Measurements from ENCODE around the gene GIGYF1. TPM values are rescaled to one million over a fixed set of nuclear protein-coding genes. Genes with fewer than 3 reads are reported as not detected.

GIGYF1 gene
- total and polyA plus RNA-seq, 2 of the 13 experiments (the other 11 are each of a cell fraction or from before 2014, with no cell fraction given) = 7.6 to 16.1 TPM

DNA sequence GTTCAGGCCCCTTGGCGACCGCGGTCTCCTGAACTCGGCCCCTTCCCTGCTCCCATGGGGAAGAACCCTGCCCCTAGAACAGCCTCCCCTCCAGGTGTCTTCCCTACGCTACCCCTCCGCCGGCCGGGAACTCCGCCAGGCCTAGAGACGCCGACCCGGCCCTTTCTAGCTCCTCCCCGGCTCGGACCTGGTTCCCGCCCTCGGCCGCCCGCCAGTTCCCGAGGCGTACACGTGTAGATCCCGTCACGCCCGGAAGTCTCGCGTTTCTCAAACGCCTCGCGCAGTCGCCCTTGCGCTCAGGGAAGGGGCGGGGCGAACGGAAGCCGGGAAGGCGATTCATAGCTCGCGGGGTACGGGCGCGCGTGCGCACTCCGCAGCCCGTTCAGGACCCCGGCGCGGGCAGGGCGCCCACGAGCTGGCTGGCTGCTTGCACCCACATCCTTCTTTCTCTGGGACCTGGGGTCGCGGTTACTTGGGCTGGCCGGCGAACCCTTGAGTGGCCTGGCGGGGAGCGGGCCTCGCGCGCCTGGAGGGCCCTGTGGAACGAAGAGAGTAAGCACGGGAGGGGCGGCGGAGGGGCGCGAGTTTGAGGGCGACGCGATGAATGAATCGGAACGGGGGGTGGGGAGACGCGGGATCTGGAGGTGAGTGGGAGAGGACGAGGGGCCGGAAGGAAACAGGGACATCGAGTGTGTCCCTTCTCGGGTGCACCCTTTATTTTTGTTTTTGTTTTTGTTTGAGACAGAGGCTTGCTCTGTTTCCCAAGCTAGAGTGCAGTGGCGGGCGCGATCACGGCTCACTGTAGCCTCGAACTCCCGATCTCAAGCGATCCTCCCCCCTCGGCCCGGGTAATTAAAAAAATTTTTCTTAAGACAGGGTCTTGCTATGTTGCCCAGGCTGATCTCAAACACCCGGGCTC, 12.0 kb upstream of the GIGYF1 start, which contains the start of gene POP7 (continued):
- TF ChIP-seq, protein P1, sequence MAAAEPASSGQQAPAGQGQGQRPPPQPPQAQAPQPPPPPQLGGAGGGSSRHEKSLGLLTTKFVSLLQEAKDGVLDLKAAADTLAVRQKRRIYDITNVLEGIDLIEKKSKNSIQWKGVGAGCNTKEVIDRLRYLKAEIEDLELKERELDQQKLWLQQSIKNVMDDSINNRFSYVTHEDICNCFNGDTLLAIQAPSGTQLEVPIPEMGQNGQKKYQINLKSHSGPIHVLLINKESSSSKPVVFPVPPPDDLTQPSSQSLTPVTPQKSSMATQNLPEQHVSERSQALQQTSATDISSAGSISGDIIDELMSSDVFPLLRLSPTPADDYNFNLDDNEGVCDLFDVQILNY (CRISPR knock-in tag; conservative IDR thresholded peaks at IDR 0.05) = peak; percentile 95
- no peak for TF ChIP-seq ASH2L (IDR thresholded peaks at IDR 0.05; ENCODE audit: insufficient read length, low read depth, low read length)
- TF ChIP-seq, protein P2, sequence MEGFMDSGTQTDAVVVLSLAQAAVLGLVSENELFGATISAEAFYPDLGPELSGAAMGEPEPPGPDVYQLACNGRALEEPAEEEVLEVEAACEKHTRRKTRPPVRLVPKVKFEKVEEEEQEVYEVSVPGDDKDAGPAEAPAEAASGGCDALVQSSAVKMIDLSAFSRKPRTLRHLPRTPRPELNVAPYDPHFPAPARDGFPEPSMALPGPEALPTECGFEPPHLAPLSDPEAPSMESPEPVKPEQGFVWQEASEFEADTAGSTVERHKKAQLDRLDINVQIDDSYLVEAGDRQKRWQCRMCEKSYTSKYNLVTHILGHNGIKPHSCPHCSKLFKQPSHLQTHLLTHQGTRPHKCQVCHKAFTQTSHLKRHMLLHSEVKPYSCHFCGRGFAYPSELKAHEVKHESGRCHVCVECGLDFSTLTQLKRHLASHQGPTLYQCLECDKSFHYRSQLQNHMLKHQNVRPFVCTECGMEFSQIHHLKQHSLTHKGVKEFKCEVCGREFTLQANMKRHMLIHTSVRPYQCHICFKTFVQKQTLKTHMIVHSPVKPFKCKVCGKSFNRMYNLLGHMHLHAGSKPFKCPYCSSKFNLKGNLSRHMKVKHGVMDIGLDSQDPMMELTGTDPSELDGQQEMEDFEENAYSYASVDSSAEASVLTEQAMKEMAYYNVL (CRISPR knock-in tag; IDR thresholded peaks at IDR 0.05; ENCODE audit: borderline replicate concordance) = peak; percentile 31; the same call in 1 of the 2 replicates
- TF ChIP-seq MED1 (CRISPR knock-in tag; IDR thresholded peaks at IDR 0.05) = peak; percentile 57; the same call in 1 of the 2 replicates
- TF ChIP-seq, protein P3, sequence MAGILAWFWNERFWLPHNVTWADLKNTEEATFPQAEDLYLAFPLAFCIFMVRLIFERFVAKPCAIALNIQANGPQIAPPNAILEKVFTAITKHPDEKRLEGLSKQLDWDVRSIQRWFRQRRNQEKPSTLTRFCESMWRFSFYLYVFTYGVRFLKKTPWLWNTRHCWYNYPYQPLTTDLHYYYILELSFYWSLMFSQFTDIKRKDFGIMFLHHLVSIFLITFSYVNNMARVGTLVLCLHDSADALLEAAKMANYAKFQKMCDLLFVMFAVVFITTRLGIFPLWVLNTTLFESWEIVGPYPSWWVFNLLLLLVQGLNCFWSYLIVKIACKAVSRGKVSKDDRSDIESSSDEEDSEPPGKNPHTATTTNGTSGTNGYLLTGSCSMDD (CRISPR knock-in tag; IDR thresholded peaks at IDR 0.05) = no peak
- TF ChIP-seq, protein P4, sequence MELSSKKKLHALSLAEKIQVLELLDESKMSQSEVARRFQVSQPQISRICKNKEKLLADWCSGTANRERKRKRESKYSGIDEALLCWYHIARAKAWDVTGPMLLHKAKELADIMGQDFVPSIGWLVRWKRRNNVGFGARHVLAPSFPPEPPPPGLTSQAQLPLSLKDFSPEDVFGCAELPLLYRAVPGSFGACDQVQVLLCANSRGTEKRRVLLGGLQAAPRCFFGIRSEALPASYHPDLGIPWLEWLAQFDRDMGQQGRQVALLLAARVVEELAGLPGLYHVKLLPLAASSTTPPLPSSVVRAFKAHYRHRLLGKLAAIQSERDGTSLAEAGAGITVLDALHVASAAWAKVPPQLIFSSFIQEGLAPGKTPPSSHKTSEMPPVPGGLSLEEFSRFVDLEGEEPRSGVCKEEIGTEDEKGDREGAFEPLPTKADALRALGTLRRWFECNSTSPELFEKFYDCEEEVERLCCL (CRISPR knock-in tag; IDR thresholded peaks at IDR 0.05; ENCODE audit: borderline replicate concordance) = peak; percentile 84
- TF ChIP-seq TBX2 (CRISPR knock-in tag; IDR thresholded peaks at IDR 0.05; ENCODE audit: borderline replicate concordance) = peak; percentile 87
- peak; percentile 5; the same call in 1 of the 2 replicates for TF ChIP-seq ZNF510 (CRISPR knock-in tag; IDR thresholded peaks at IDR 0.05; ENCODE audit: low read depth)
- peak; percentile 93 for TF ChIP-seq RBFOX2 (IDR thresholded peaks at IDR 0.05; ENCODE audit: low read depth, low read length)
- TF ChIP-seq, protein P5, sequence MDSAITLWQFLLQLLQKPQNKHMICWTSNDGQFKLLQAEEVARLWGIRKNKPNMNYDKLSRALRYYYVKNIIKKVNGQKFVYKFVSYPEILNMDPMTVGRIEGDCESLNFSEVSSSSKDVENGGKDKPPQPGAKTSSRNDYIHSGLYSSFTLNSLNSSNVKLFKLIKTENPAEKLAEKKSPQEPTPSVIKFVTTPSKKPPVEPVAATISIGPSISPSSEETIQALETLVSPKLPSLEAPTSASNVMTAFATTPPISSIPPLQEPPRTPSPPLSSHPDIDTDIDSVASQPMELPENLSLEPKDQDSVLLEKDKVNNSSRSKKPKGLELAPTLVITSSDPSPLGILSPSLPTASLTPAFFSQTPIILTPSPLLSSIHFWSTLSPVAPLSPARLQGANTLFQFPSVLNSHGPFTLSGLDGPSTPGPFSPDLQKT (CRISPR knock-in tag; IDR thresholded peaks at IDR 0.05; ENCODE audit: borderline replicate concordance) = no peak
- peak; percentile 78 for TF ChIP-seq TAF1 (CRISPR knock-in tag; IDR thresholded peaks at IDR 0.05)
- TF ChIP-seq, protein P6, sequence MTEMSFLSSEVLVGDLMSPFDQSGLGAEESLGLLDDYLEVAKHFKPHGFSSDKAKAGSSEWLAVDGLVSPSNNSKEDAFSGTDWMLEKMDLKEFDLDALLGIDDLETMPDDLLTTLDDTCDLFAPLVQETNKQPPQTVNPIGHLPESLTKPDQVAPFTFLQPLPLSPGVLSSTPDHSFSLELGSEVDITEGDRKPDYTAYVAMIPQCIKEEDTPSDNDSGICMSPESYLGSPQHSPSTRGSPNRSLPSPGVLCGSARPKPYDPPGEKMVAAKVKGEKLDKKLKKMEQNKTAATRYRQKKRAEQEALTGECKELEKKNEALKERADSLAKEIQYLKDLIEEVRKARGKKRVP (CRISPR knock-in tag; IDR thresholded peaks at IDR 0.05) = 0 out of 4 replicates have a peak, but pooled peaks of 1 of the 2 experiments have one; percentile 44
- TF ChIP-seq, protein P7, sequence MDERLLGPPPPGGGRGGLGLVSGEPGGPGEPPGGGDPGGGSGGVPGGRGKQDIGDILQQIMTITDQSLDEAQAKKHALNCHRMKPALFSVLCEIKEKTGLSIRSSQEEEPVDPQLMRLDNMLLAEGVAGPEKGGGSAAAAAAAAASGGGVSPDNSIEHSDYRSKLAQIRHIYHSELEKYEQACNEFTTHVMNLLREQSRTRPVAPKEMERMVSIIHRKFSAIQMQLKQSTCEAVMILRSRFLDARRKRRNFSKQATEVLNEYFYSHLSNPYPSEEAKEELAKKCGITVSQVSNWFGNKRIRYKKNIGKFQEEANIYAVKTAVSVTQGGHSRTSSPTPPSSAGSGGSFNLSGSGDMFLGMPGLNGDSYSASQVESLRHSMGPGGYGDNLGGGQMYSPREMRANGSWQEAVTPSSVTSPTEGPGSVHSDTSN (CRISPR knock-in tag; IDR thresholded peaks at IDR 0.05) = no peak
- no peak for TF ChIP-seq ZNF577 (CRISPR knock-in tag; IDR thresholded peaks at IDR 0.05; ENCODE audit: borderline replicate concordance, low read depth)
- TF ChIP-seq AGO2 (optimal IDR thresholded peaks at IDR 0.05; ENCODE audit: low read depth, low read length) = peak; percentile 49
- TF ChIP-seq, protein P8, sequence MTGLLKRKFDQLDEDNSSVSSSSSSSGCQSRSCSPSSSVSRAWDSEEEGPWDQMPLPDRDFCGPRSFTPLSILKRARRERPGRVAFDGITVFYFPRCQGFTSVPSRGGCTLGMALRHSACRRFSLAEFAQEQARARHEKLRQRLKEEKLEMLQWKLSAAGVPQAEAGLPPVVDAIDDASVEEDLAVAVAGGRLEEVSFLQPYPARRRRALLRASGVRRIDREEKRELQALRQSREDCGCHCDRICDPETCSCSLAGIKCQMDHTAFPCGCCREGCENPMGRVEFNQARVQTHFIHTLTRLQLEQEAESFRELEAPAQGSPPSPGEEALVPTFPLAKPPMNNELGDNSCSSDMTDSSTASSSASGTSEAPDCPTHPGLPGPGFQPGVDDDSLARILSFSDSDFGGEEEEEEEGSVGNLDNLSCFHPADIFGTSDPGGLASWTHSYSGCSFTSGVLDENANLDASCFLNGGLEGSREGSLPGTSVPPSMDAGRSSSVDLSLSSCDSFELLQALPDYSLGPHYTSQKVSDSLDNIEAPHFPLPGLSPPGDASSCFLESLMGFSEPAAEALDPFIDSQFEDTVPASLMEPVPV (CRISPR knock-in tag; IDR thresholded peaks at IDR 0.05) = no peak

All from HepG2 (cell line).